ENCODE results near the gene NCEH1.

NCEH1 gene

DNA sequence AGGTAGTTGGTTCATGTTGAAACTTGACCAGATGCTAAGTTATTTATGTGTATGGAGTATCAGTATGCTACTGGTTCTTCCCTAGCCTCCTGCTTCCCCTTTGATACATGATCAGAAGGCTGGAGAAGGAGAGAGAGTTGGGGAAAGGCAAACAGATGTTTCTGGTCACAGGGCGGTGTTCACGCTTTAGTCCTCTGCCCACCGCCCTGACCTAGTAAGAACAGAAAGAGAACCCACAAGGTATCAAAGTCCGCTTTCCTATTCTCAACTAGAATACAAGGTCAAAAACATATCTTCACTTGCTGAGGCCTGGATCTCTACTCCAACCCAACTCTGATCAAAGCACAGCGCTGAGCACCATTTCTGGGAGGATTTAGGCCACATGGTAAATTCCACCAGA is 55.5 kb downstream of the NCEH1 start:
- no peaks in the 10 kb centered on the region for H3K9me3 ChIP-seq (ENCODE audit: insufficient read depth, low read depth, low read length)
- no peaks in the 10 kb centered on the region for H3K79me2 ChIP-seq (ENCODE audit: control insufficient read depth, insufficient read depth, low read length, poor library complexity)
- no peak overlapping the region for H3K14ac ChIP-seq (ENCODE audit: low read length)
- no peaks in the 10 kb centered on the region for H3K27me3 ChIP-seq (ENCODE audit: insufficient read depth, low read length)
- no peak overlapping the region for H3K4me3 ChIP-seq (ENCODE audit: low read depth, low read length)
- H3K18ac ChIP-seq (ENCODE audit: low read length): no peak overlapping the region
- no peak for DNase-seq
- no peak overlapping the region for H3K9ac ChIP-seq (ENCODE audit: low read length)
- H2BK12ac ChIP-seq (ENCODE audit: low read length): no peak overlapping the region
- no peak overlapping the region for H4K12ac ChIP-seq (ENCODE audit: low read depth, low read length)
- no peak overlapping the region for H3K23ac ChIP-seq (ENCODE audit: low read length)
- H2AK5ac ChIP-seq (ENCODE audit: low read length): no peak overlapping the region
- WGBS (ENCODE audit: extremely low coverage, insufficient coverage, insufficient read length): no CpG with 5 or more reads among the region's 5 CpGs
- no peaks in the 10 kb centered on the region for H3K4me1 ChIP-seq (ENCODE audit: control insufficient read depth in 1 of 2, insufficient read depth in 2 of 2, low read length in 2 of 2)
- H3K27ac ChIP-seq (ENCODE audit: low read depth, low read length): no peak overlapping the region
- H4K8ac ChIP-seq (ENCODE audit: low read depth, low read length): no peak overlapping the region
- no peak overlapping the region for H4K91ac ChIP-seq (ENCODE audit: low read depth, low read length)
- no peak overlapping the region for H2BK5ac ChIP-seq (ENCODE audit: low read depth, low read length, poor library complexity)
- no peaks in the 10 kb centered on the region for H3K79me1 ChIP-seq (ENCODE audit: low read length)
- no peak overlapping the region for H3K4ac ChIP-seq (ENCODE audit: low read depth, low read length)
- H2AFZ ChIP-seq (ENCODE audit: insufficient read depth, low read length, poor library complexity): no peak overlapping the region
- H3K36me3 ChIP-seq (ENCODE audit: control insufficient read depth in 1 of 2, insufficient read depth in 2 of 2, low read length in 2 of 2): no peaks in the 10 kb centered on the region
- H3K4me2 ChIP-seq (ENCODE audit: low read length): no peak overlapping the region
- no peak overlapping the region for H2BK120ac ChIP-seq (ENCODE audit: insufficient read depth, low read length, poor library complexity)

DNA sequence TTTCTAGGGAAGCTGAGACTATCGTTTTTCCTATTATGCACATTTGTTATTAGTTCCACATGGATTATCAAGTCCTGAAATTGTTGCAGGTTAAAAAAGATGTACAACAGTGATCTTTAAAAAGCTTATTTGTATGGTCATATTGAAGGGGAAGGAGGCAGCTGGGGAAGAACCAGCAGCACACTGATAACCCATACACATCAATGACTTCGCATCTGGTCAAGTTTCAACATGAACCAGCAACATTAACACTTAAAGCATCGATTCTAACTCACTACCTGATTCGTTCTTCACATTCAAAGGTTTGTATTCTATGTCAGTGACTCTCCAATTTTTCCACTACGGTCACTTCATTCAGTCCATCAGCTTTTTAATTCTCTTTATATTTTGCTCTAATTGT is 56.4 kb downstream of the NCEH1 start:
- no peaks in the 10 kb centered on the region for H3K9me3 ChIP-seq (ENCODE audit: insufficient read depth, low read depth, low read length)
- no peaks in the 10 kb centered on the region for H3K79me2 ChIP-seq (ENCODE audit: control insufficient read depth, insufficient read depth, low read length, poor library complexity)
- H2AK5ac ChIP-seq (ENCODE audit: low read length): no peak overlapping the region
- no peak overlapping the region for H3K4me2 ChIP-seq (ENCODE audit: low read length)
- H3K4me1 ChIP-seq (ENCODE audit: control insufficient read depth in 1 of 2, insufficient read depth in 2 of 2, low read length in 2 of 2): no peaks in the 10 kb centered on the region
- no peak overlapping the region for H3K18ac ChIP-seq (ENCODE audit: low read length)
- no peaks in the 10 kb centered on the region for H3K36me3 ChIP-seq (ENCODE audit: control insufficient read depth in 1 of 2, insufficient read depth in 2 of 2, low read length in 2 of 2)
- WGBS (ENCODE audit: extremely low coverage, insufficient coverage, insufficient read length): no CpG with 5 or more reads among the region's 5 CpGs
- H3K9ac ChIP-seq (ENCODE audit: low read length): no peak overlapping the region
- no peak overlapping the region for H2AFZ ChIP-seq (ENCODE audit: insufficient read depth, low read length, poor library complexity)
- no peaks in the 10 kb centered on the region for H3K79me1 ChIP-seq (ENCODE audit: low read length)
- H4K12ac ChIP-seq (ENCODE audit: low read depth, low read length): no peak overlapping the region
- H3K23ac ChIP-seq (ENCODE audit: low read length): no peak overlapping the region
- H4K91ac ChIP-seq (ENCODE audit: low read depth, low read length): no peak overlapping the region
- H2BK12ac ChIP-seq (ENCODE audit: low read length): no peak overlapping the region
- H4K8ac ChIP-seq (ENCODE audit: low read depth, low read length): no peak overlapping the region
- H3K27ac ChIP-seq (ENCODE audit: low read depth, low read length): no peak overlapping the region
- H2BK120ac ChIP-seq (ENCODE audit: insufficient read depth, low read length, poor library complexity): no peak overlapping the region
- no peaks in the 10 kb centered on the region for H3K27me3 ChIP-seq (ENCODE audit: insufficient read depth, low read length)
- no peak for DNase-seq
- no peak overlapping the region for H3K14ac ChIP-seq (ENCODE audit: low read length)
- no peak overlapping the region for H2BK5ac ChIP-seq (ENCODE audit: low read depth, low read length, poor library complexity)
- no peak overlapping the region for H3K4me3 ChIP-seq (ENCODE audit: low read depth, low read length)
- no peak overlapping the region for H3K4ac ChIP-seq (ENCODE audit: low read depth, low read length)

DNA sequence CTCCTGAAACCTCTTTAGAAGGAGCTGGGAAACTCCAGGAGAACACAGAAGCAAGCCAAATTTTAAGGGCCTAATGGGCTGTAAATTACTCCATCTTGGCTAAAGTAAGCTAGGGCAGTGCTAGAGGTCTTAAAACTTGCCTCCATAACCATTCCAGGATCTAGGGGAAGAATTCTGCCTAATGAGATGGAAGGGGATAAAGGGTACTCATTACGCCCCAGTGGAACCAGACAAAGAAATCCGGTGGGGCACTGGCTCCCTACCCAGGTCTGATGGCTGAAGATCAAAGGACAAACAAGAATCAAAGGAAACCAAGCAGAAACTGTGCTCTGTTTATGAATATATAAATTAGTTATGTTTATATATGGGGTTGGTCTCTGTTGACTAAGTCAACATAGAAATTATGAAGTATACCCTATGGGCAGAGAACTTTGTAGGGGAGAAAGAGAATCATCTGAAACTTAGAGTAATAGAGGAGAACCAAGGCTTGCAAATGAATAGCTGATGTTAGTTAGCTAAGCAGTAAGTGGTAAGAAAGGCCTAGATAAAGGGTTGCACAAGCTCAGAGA is 57.8 kb downstream of the NCEH1 start:
- Histone ChIP-seq H3K27me3 (ENCODE audit: insufficient read depth, low read length) (no peaks in the 10 kb centered on the region), H3K9me3 (ENCODE audit: insufficient read depth, low read depth, low read length) (no peaks in the 10 kb centered on the region), H3K23ac (ENCODE audit: low read length) (no peak overlapping the region), H3K4me1 (ENCODE audit: control insufficient read depth in 1 of 2, insufficient read depth in 2 of 2, low read length in 2 of 2) (no peaks in the 10 kb centered on the region), H3K4me2 (ENCODE audit: low read length) (no peak overlapping the region), H3K9ac (ENCODE audit: low read length) (no peak overlapping the region), H3K36me3 (ENCODE audit: control insufficient read depth in 1 of 2, insufficient read depth in 2 of 2, low read length in 2 of 2) (no peaks in the 10 kb centered on the region), H3K18ac (ENCODE audit: low read length) (no peak overlapping the region), H2AFZ (ENCODE audit: insufficient read depth, low read length, poor library complexity) (no peak overlapping the region), H2BK120ac (ENCODE audit: insufficient read depth, low read length, poor library complexity) (no peak overlapping the region), H4K8ac (ENCODE audit: low read depth, low read length) (no peak overlapping the region), H2BK5ac (ENCODE audit: low read depth, low read length, poor library complexity) (no peak overlapping the region), H3K27ac (ENCODE audit: low read depth, low read length) (no peak overlapping the region), H3K14ac (ENCODE audit: low read length) (no peak overlapping the region), H3K4me3 (ENCODE audit: low read depth, low read length) (no peak overlapping the region), H3K4ac (ENCODE audit: low read depth, low read length) (no peak overlapping the region), H2BK12ac (ENCODE audit: low read length) (no peak overlapping the region), H4K12ac (ENCODE audit: low read depth, low read length) (no peak overlapping the region), H4K91ac (ENCODE audit: low read depth, low read length) (no peak overlapping the region), H3K79me1 (ENCODE audit: low read length) (no peaks in the 10 kb centered on the region), H3K79me2 (ENCODE audit: control insufficient read depth, insufficient read depth, low read length, poor library complexity) (no peaks in the 10 kb centered on the region), H2AK5ac (ENCODE audit: low read length) (no peak overlapping the region)
- WGBS (ENCODE audit: extremely low coverage, insufficient coverage, insufficient read length): no CpG with 5 or more reads among the region's 2 CpGs
- no peak for DNase-seq

DNA sequence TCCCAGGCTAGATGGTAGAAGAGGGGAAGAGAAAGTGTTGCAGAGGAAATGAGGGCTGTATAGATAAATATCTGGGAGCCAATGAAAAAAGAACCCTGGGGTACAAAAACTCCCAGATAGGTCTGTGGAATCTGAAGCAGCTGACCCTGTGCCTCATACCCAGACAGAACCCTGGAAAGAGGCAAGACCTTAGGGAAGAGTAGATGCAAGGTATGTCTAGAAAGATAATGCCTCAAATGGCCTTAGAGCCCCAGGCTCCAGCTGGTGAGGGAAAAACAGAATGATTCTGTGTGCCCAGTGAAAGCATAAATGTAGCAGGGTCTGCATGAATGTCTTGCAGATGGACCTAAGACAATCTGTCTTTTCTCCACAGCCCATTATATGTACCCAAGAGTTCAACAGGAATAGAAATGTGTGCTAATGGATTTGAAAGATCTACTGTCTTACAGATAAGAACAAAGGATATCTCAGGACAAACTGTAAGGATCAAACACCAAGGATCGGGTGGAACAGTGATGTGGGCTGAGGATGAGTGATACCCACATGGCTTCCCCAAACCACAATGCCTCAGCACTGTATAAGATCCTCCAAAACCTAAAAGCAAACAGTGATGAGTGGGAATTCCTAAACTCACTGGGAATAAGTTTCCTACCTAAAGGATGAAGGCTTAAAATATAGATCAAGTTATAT is 58.8 kb downstream of the NCEH1 start:
- Histone ChIP-seq H4K91ac (ENCODE audit: low read depth, low read length) (no peak overlapping the region), H2AK5ac (ENCODE audit: low read length) (no peak overlapping the region), H2BK12ac (ENCODE audit: low read length) (no peak overlapping the region), H3K4me2 (ENCODE audit: low read length) (no peak overlapping the region), H3K27me3 (ENCODE audit: insufficient read depth, low read length) (no peaks in the 10 kb centered on the region), H3K14ac (ENCODE audit: low read length) (no peak overlapping the region), H4K12ac (ENCODE audit: low read depth, low read length) (no peak overlapping the region), H3K27ac (ENCODE audit: low read depth, low read length) (no peak overlapping the region), H3K9me3 (ENCODE audit: insufficient read depth, low read depth, low read length) (no peaks in the 10 kb centered on the region), H3K18ac (ENCODE audit: low read length) (no peak overlapping the region), H3K79me1 (ENCODE audit: low read length) (no peaks in the 10 kb centered on the region), H3K23ac (ENCODE audit: low read length) (no peak overlapping the region), H2BK5ac (ENCODE audit: low read depth, low read length, poor library complexity) (no peak overlapping the region), H3K9ac (ENCODE audit: low read length) (no peak overlapping the region), H2BK120ac (ENCODE audit: insufficient read depth, low read length, poor library complexity) (no peak overlapping the region), H3K36me3 (ENCODE audit: control insufficient read depth in 1 of 2, insufficient read depth in 2 of 2, low read length in 2 of 2) (no peaks in the 10 kb centered on the region), H3K4me1 (ENCODE audit: control insufficient read depth in 1 of 2, insufficient read depth in 2 of 2, low read length in 2 of 2) (no peaks in the 10 kb centered on the region), H3K4ac (ENCODE audit: low read depth, low read length) (no peak overlapping the region), H3K4me3 (ENCODE audit: low read depth, low read length) (no peak overlapping the region), H2AFZ (ENCODE audit: insufficient read depth, low read length, poor library complexity) (no peak overlapping the region), H3K79me2 (ENCODE audit: control insufficient read depth, insufficient read depth, low read length, poor library complexity) (no peaks in the 10 kb centered on the region), H4K8ac (ENCODE audit: low read depth, low read length) (no peak overlapping the region)
- DNase-seq: peak; percentile 51 to 59
- WGBS (ENCODE audit: extremely low coverage, insufficient coverage, insufficient read length): no CpG with 5 or more reads among the region's 1 CpG
